Measurements from ENCODE around the gene HSPB6.
A peak's percentile ranks its signal among the peaks of the same experiment; 100 is the strongest.

Gene HSPB6

DNA sequence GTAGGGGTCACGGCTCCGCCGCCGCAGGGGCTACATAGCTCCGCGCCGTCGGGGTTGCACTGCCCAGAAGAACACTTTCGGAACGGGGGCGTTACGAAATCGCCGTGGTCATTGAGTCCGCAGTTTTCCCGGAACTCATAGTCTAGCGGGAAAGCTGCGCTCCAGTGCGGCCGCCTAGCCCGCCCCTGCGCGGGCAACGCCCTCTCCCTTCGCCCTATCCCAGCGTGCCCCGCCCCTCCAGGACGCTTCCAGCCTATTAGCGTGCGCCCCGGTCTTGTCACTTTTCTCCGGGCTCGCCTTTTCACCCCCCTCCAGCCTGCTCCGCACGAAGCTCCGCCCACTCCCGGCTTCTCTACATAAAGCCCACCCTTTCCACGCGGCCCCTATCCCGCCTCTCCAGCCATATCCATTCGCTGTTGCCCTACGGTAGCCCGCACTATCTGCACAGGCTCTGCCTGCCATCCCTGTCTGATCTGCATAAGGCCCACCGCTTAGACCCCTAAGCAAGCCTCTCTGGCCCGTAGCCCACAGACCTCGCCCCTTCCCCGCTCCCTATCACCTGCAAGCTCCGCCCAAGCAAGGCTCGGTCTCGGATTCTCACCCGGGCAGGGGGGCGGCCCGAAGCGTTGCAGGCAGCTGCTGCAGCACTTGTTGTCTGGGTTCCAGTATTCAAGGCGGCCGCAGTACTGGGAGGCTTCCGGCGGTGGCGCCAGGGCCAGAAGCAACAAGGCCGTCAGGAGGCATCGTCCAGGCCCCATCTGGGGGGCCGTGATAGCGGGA, 16.2 kb downstream of the HSPB6 start:
- peak overlapping the region; percentile 77 for H3K9ac ChIP-seq (ENCODE audit: low read length)
- TF ChIP-seq, protein P1, sequence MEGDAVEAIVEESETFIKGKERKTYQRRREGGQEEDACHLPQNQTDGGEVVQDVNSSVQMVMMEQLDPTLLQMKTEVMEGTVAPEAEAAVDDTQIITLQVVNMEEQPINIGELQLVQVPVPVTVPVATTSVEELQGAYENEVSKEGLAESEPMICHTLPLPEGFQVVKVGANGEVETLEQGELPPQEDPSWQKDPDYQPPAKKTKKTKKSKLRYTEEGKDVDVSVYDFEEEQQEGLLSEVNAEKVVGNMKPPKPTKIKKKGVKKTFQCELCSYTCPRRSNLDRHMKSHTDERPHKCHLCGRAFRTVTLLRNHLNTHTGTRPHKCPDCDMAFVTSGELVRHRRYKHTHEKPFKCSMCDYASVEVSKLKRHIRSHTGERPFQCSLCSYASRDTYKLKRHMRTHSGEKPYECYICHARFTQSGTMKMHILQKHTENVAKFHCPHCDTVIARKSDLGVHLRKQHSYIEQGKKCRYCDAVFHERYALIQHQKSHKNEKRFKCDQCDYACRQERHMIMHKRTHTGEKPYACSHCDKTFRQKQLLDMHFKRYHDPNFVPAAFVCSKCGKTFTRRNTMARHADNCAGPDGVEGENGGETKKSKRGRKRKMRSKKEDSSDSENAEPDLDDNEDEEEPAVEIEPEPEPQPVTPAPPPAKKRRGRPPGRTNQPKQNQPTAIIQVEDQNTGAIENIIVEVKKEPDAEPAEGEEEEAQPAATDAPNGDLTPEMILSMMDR (IDR thresholded peaks at IDR 0.05; ENCODE audit: low read depth, low read length), result peak; percentile 40
- TF ChIP-seq EZH2phosphoT487 (IDR thresholded peaks at IDR 0.05; ENCODE audit: low read depth), result no peak
- peak overlapping the region; percentile 82 for H3K4me3 ChIP-seq (ENCODE audit: low read length)
- H3K4me2 ChIP-seq (ENCODE audit: low read length), result peak overlapping the region; percentile 82
- H3K36me3 ChIP-seq (replicated peaks; ENCODE audit: low read depth, low read length), result peaks cover 25% of the 10 kb centered on the region
- peak overlapping the region; percentile 33; the same call in 1 of the 2 replicates for H2AFZ ChIP-seq (ENCODE audit: low read depth, low read length)
- H3K9me3 ChIP-seq (ENCODE audit: insufficient read depth, low read length), result no peaks in the 10 kb centered on the region
- peaks cover 32% of the 10 kb centered on the region for H3K4me1 ChIP-seq (ENCODE audit: low read length)
- peaks cover 3% of the 10 kb centered on the region; the same call in 1 of the 2 replicates for H3K79me2 ChIP-seq (ENCODE audit: low read length)
- no peaks in the 10 kb centered on the region for H3K27me3 ChIP-seq (ENCODE audit: low read depth, low read length)
- H3K27ac ChIP-seq (ENCODE audit: low read length), result peak overlapping the region; percentile 91
- peaks cover 9% of the 10 kb centered on the region; the same call in 1 of the 2 replicates for H4K20me1 ChIP-seq (ENCODE audit: insufficient read depth, low read length)

DNA sequence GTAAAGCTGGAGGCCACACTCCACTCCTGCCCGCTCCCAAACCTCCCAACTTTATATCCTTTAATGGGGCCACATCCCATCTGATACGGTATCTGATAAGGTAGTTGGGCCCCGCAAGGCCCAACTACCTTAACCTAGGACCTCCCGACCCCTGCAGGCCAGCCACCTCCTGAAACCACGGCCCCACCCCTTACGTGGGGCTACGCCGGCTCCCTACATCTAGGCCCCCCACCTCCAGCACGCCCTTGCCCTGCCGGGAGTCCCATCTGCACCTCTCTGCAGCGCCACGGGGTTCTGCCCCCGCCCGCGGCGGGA, 16.8 kb downstream of the HSPB6 start:
- TF ChIP-seq, protein P1 (IDR thresholded peaks at IDR 0.05; ENCODE audit: low read depth, low read length), result no peak
- TF ChIP-seq EZH2phosphoT487 (IDR thresholded peaks at IDR 0.05; ENCODE audit: low read depth), result no peak
- H3K4me3 ChIP-seq (ENCODE audit: low read length), result peak overlapping the region; percentile 82
- peak overlapping the region; percentile 29 for H3K27ac ChIP-seq (ENCODE audit: low read length)
- H4K20me1 ChIP-seq (ENCODE audit: insufficient read depth, low read length), result peaks cover 9% of the 10 kb centered on the region; the same call in 1 of the 2 replicates
- peaks cover 2% of the 10 kb centered on the region; the same call in 1 of the 2 replicates for H3K79me2 ChIP-seq (ENCODE audit: low read length)
- peaks cover 30% of the 10 kb centered on the region for H3K36me3 ChIP-seq (replicated peaks; ENCODE audit: low read depth, low read length)
- H3K4me1 ChIP-seq (ENCODE audit: low read length), result peaks cover 32% of the 10 kb centered on the region
- no peak overlapping the region for H2AFZ ChIP-seq (ENCODE audit: low read depth, low read length)
- peak overlapping the region; percentile 63 for H3K9ac ChIP-seq (ENCODE audit: low read length)
- no peaks in the 10 kb centered on the region for H3K9me3 ChIP-seq (ENCODE audit: insufficient read depth, low read length)
- peak overlapping the region; percentile 82 for H3K4me2 ChIP-seq (ENCODE audit: low read length)
- H3K27me3 ChIP-seq (ENCODE audit: low read depth, low read length), result no peaks in the 10 kb centered on the region

DNA sequence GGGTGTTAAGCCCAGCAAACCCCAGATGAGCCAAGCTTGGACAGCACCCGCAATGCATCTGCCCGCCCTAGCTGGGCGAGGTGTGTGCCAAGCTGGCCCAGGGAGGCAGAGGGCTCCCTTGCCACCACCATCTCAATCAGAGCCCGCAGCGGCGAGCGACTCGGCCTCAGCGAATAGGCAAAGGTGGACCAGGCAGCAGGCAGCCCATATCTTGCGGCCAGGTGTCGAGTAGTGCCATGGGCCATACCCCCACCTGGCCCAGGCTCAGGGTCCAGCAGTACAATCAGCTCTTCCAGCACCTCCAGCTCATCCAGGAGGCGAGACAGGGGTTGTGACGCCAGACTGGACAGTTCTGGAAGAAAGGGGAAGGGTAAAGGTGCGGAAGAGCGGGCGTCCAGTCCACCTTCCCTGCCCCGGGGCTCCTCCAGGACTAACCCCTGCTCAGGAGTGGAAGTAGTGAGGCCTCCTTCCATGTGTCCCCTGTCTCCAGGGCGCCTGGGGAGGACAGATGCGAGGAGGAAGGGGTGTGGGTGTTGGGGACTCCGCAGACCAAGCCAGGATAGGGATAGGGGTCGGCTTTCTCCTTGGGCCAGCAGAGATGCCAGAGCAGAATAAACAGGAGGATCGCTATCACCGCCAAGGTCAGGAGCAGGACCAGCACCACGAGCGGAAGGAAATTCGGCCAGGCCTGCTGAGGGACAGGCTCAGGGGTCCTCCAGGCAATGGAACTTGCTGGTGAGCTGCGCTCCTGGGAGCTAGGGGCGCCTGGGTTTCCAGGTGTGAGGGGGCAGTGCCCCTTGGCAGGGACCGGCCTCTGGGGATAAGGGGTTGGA, 17.3 kb downstream of the HSPB6 start:
- H4K20me1 ChIP-seq (ENCODE audit: insufficient read depth, low read length), result peaks cover 9% of the 10 kb centered on the region; the same call in 1 of the 2 replicates
- peak overlapping the region; percentile 82 for H3K4me2 ChIP-seq (ENCODE audit: low read length)
- peaks cover 34% of the 10 kb centered on the region for H3K36me3 ChIP-seq (replicated peaks; ENCODE audit: low read depth, low read length)
- no peak overlapping the region for H3K27ac ChIP-seq (ENCODE audit: low read length)
- H3K27me3 ChIP-seq (ENCODE audit: low read depth, low read length), result no peaks in the 10 kb centered on the region
- peaks cover 32% of the 10 kb centered on the region for H3K4me1 ChIP-seq (ENCODE audit: low read length)
- H3K9me3 ChIP-seq (ENCODE audit: insufficient read depth, low read length), result no peaks in the 10 kb centered on the region
- peak overlapping the region; percentile 82 for H3K4me3 ChIP-seq (ENCODE audit: low read length)
- H3K79me2 ChIP-seq (ENCODE audit: low read length), result peaks cover 2% of the 10 kb centered on the region; the same call in 1 of the 2 replicates
- no peak overlapping the region for H2AFZ ChIP-seq (ENCODE audit: low read depth, low read length)
- no peak for TF ChIP-seq EZH2phosphoT487 (IDR thresholded peaks at IDR 0.05; ENCODE audit: low read depth)
- TF ChIP-seq, protein P1 (IDR thresholded peaks at IDR 0.05; ENCODE audit: low read depth, low read length), result no peak
- peak overlapping the region; percentile 63; the same call in 1 of the 2 replicates for H3K9ac ChIP-seq (ENCODE audit: low read length)

DNA sequence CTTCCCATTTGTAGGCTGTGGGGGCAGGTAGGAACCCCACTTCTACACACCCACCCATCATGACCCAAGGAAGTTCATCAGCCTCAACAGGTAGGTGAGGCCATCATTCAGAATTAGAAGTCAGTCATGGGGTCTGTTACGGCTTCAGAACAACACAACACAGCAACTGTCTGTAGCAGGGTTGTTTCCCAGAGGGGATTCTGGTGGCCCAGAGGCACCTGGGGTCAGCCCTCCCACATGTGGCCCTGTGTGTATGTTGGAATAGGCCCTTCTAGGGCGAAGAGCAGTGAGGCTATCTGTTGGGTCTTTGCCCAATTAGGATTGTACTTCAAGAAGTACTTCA, 18.0 kb downstream of the HSPB6 start:
- Histone ChIP-seq H3K27me3 (ENCODE audit: low read depth, low read length) (no peaks in the 10 kb centered on the region), H3K79me2 (ENCODE audit: low read length) (peaks cover 2% of the 10 kb centered on the region; the same call in 1 of the 2 replicates), H3K9ac (ENCODE audit: low read length) (no peak overlapping the region), H4K20me1 (ENCODE audit: insufficient read depth, low read length) (peaks cover 9% of the 10 kb centered on the region; the same call in 1 of the 2 replicates), H3K36me3 (replicated peaks; ENCODE audit: low read depth, low read length) (peaks cover 39% of the 10 kb centered on the region), H3K27ac (ENCODE audit: low read length) (no peak overlapping the region), H2AFZ (ENCODE audit: low read depth, low read length) (no peak overlapping the region), H3K4me3 (ENCODE audit: low read length) (no peak overlapping the region), H3K4me2 (ENCODE audit: low read length) (no peak overlapping the region), H3K4me1 (ENCODE audit: low read length) (peaks cover 26% of the 10 kb centered on the region), H3K9me3 (ENCODE audit: insufficient read depth, low read length) (no peaks in the 10 kb centered on the region)
- TF ChIP-seq, protein P1 (IDR thresholded peaks at IDR 0.05; ENCODE audit: low read depth, low read length), result no peak
- no peak for TF ChIP-seq EZH2phosphoT487 (IDR thresholded peaks at IDR 0.05; ENCODE audit: low read depth)
